Hematopoietic multipotent progenitor cell treated with erythropoietin and hydrocortisone succinate and interleukin-3 and kit ligand, for 15 days (in vitro differentiated cells): ENCODE results near the gene BARD1.
"Not testable (repeated sequence)": the region's sequence is repeated elsewhere in the genome, so short reads cannot be mapped to it uniquely, and the experiment has no call there.

ENCODE experiments used
- DNase-seq: peaks from one replicate; pipeline ENCODE4 v3.0.0-alpha.2; 2015; ENCODE audit warnings: low spot score

Gene BARD1

DNA sequence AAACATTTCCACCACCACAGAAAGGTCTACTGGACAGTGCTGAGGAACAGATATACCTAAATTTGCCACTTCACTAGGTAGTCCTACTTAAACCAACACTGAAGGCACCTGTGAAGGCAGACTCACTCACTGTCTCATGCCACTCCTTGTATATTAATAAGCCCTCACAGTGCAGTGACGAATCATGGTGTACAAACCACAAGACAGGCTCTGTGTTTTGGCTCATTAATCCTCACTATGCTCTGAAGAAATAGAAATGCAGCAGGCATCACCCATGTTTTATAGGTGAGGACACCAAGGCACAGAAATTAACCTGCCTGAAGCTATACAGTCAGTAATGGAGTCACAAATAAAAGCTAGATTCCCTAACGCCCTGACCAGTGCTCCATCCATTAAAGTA lies 44.3 kb downstream of the BARD1 start:
- DNase-seq: no peak

DNA sequence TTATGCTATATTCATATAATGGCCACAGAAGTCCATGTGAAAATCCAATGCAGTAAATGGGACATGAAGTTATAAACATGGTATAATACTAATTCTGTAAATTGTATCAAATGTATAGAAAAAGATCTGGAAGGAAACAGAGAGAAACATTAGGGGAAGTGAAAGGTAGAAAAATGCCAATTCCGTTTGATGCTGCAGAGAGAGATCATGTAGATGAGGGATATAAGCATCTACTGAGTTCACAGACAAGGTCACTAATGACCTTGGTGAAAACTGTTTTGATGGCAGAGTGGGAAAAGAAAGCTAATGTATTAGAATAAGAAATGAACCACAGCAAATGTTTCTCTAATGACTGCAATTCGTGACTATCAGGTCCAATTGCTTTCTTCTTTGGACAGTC lies 56.0 kb downstream of the BARD1 start:
- no peak for DNase-seq

DNA sequence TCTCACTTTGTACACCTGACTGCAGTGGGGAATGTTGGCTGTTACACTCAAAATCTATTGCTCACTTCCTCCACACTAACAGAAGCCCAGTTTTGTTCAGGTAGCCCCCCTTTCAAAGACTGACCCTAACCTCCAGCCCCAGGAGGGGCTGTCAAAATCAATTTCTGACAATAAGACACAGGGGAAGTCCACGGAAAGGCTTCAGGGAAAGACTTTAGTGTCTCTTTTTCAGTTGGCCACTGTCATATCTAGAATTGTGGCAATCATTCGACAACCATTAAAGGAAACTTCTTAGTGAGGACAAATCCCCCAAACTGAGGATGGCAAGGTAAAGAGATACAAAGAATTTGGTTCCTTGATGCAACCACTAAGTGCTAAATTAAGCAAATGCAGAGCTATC lies 59.0 kb downstream of the BARD1 start:
- no peak for DNase-seq

DNA sequence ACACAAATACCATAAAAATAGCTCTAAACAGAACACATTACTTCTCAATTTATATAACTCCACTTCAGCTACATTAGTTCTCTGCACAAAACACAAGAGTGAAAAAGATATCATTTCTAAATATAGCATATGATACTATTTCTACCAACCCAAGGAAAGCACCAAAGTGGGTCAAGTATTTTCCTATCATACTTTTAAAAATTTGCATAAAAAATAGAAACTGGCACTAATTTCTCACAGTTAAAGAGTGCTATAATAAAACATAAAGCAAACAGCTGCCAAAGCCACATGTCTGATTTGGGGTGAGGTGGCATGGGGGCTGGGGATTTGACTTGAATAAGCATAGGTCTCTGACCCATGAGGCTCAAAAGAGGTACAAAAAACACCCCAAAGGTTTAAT lies 61.5 kb downstream of the BARD1 start:
- DNase-seq: no peak

DNA sequence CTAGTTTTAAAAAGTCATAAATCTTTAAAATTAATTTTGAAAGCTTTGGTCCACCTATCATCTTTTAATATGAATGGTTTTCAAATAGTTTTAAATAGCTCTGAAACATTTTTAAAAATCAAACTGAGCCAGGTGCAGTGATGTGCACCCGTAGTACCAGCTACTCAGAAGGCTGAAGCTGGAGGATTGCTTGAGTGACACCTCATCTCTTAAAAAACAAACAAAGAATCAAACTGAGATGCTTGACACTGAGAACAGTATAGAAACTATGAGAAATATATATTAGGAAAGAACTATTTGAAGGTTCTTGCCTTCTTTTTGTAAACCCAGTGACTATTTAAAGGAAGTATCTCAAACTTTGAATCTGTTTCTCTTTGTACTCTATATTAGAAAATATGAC lies 67.4 kb downstream of the BARD1 start:
- no peak for DNase-seq

DNA sequence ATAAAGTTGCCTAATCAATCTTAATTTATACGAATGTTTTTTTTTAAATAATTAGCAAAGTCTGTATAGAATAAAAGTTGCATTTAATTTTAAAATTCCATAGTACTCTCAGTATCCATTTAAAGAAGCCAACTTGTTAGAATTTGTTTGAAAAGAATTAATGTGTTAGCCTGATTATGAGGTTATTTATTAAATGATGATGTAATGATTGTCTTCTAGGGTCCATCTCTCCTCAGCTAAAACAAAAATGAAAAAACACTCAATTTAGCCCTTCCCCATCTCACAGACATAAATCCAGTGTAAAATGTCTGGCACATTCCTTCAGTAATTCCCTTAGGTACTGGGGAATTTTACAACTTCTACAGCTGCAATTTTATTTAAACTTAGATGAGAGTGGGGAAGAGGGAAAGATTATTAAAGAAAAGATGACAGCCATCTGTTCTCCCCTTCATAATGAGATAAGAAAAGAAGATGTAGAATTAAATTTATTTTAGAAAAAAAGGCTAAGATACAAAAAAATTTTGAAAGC lies 68.6 kb downstream of the BARD1 start:
- no peak for DNase-seq

DNA sequence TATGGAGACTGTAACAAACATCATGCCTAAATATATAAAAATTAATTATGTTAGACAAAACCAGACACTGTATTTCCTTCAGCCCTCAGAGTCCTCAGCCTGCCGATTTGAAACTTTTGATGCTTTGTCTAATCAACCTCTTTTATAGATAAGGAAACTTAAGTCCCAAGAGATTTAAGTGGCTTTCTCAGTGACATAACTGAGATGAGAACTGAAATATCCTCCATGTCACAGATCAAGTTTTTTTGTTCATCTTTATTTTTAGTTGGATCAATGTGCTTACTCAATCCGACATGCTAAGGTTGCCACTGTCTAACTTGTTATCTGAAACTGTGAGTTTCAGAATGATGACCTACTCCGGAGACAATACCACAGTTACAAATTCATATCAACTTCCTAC lies 72.3 kb downstream of the BARD1 start:
- DNase-seq: no peak

DNA sequence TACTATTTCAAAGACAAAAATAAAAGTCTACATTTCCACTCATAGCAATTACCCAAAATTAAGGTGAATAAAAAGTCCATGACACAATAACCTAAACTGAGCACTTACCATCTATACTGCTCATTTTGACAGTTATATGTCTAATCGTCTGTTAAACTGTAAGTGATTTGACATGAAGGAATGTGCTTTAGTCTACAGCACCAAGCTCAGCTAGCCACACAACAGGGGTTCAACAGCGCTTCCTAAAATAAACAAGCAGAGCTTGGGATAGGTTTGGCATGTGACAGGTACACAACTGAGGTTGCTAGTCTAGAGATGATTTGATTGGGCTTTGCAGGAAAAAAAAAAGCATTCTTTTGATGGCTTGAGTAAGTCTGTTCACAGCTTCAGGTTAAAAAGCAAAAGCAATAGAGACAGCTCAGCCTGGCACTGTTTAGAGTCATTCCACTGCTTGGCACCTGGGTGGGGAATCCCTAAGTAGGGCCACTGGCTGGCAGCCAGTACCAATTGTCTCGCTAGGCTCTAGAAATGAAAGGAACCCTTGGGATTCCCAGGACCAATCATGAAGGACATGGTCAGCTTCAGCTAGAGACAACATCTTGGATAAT lies 78.6 kb downstream of the BARD1 start:
- no peak for DNase-seq

DNA sequence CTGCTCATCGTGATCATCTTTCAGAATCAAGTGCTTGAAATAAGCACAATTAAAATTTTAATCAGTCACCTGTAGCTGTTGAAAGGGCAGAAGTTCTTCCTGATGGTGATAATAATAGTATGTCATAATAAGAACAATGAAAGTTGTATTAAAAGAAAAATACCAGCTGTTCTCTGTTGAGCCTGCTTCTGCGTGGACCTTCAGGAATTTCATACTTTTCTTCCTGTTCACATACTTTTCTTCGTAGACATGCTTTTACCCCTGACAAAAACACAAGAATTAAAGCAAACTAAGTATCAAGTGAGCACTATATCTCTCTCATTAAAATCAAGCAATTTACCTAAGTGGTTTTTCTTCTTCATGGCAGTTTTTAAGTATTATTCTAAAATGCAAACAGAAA lies 79.2 kb downstream of the BARD1 start:
- DNase-seq: no peak

DNA sequence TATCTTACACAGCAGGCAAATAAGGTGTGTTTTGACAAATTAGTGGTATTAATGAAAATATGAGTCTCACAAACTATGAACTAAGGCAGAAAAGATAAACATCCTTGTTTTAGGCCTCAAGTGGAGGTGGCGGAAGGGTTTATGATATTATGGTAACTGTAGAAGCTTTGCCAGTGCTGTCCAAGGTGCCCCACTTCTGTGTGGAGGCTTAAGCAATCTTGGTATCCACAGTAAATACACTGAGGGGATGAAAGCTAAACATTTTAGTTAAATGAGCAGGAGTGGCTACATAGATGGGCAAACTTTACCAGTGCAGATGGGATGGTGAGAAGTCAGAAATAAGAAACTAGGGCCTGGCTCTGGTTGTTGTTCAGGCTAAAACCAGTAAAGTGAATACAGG lies 84.7 kb downstream of the BARD1 start:
- DNase-seq: no peak

DNA sequence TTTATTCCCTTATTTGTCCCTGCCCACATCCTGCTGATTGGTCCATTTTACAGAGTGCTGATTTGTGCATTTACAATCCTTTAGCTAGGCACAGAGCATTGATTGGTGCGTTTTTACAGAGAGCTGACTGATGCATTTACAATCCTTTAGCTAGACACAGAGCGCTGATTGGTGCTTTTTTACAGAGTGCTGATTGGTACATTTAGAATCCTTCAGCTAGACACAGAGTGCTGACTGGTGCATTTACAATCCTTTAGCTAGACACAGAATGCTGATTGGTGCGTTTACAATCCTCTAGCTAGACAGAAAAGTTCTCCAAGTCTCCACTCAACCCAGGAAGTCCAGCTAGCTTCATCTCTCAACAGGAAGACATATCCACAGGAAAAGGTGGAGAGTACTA lies 91.6 kb downstream of the BARD1 start:
- not testable (repeated sequence) for DNase-seq

DNA sequence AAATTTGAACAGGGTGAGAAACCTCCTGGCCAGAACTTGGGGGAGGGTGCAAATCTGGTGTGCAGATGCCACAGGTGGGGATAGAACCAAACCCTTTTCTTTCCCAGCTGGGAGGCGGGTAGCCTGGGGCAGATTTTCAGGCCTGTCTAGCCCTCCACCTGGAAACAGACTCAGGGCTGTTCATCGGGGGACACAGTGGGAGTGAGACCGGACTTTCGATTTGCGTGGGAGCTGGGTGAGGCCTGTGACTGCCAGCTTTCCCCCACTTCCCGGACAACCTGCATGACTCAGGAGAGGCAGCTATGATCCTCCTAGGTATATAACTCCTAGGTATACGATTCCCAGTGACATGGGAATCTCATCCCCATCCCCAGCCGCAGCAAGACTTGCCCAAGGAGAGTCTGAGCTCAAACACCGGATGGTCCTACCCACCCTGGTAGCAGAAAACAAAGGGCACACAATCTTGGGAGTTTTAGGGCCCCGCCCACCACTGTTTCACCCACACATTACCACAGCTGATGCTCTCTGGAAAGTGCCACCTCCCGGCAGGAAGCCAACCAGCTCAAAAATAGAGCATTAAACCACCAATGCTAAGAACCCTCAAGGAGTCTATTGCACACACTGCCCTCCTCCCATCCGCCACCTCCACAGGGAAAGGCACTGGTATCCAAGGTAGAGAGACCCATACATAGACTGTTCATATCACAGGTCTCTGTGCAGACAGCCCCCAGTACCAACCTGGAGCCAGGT lies 92.5 kb downstream of the BARD1 start:
- no peak for DNase-seq

DNA sequence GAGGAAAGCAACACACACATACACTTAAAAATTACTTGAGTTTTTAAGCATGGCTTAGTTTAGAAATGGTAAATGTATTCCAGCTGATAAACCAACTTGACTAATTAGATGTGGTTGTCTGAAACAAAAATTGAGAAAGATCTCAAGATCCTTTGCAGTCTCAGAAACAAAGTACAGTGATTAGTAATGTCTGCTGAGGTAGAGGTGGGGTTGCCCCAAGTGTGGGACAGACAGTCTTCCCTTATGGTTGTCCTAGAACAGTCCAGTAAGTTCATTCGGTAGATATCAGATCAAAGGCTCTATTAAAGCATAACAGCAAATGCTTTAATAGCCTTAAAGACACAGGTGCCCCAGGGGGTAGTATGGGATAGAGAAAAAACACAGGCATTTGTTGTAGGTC lies 94.5 kb downstream of the BARD1 start:
- DNase-seq: no peak

DNA sequence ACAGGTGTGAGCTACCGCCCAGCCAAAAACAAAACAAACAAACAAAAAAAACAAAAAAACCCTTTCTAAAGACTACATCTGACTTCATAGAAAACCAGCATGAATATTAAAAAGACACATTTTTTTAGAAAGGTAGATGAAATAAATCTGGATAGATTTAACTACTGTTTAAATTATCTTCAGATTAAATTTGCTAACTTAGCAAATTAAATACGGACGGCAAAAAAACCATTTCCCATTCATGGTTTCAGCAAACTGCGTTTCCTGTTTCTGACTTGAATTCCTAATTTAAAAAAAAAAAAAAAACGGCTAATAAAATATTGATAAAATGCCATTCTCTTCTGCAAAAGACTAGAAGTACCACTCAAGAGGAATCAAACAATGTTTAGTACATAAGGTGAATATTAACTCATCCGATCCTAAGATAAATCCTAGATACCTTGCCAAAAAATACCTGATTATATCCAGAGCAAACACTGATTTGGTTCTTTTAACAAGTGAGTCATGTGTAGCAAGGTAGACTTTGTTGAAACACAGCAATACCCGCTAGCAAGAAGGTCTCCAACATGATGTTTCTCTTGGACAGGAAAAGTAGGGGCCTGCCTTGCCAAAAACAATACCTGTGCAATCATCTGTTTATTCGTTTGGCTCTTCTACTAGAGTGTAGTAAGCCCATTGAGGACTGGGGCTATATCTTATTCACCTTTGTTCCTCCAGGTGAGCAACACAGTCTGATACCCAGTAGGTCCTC lies 96.2 kb downstream of the BARD1 start:
- DNase-seq: no peak

DNA sequence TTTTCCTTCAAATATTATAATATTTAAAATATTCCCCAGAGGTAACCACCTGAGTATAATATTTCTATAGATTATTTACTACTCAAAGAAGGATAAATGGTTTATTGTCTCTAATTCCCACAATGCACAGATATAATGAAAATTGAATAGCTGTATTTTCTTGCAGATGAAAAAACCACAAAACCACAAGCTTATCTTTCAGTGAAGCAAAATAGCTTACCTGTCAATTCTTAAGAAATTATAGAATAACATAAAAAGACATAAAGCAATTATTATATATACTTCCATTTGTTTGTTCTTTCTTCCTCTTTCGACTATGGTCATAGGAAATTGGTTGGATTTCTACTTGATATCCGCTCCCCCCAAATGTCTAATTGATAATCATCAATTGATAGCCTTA lies 98.8 kb downstream of the BARD1 start:
- no peak for DNase-seq

DNA sequence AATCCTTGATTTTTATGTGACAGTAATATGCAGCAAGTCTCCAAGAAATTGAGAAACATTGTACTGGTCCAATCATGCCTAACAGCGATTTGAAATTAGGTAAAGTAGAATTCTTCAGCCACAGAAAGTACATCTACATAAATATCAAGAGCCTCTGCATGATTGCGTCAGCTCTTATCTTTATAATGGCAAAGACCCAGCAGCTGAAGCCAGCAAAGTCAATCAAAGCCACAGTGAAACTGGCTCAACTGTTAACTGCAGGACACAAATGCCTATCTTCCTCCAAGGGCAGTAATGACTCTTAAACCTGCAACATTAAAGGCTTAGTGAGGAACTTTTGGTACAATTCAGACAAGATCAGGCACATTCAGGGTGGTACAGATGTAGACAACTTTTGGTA lies 102.5 kb downstream of the BARD1 start:
- DNase-seq: no peak

DNA sequence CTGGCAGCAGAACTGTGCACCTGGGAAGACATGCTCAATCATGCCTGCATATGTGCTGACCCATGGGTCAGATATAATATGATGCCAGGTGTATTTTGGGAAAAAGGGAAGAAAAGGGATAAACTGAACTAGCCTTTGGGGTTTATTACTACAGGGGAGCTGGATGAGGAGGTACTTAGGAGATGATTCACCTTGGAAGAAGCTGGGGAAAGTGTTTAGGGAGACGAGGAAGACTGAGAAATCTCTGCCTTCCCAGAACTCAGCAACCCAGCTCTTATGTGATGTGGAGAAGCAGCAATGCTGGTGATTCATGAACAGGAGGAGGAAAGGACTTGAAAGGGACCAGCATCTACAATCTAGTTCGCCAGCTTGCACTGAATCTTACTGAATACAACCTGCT lies 110.2 kb downstream of the BARD1 start:
- DNase-seq: no peak

DNA sequence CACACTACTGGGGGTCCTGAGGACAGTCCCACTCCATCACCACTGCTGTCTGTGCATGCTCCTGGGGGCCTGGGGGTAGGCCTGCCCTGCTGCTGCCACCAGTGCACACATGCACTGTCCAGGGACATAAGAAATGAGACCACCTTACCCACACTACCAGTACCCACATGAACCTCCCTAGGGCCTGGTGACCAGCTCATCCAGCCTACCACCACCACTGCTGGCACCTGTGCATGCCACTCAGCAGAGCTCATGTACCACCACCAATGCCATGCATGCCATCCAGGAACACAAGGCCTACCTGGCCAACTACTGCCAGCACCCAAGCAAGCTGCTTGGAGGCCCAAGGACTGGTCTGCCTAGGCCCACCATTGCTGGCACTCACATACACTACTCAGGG lies 112.8 kb downstream of the BARD1 start:
- DNase-seq: no peak

DNA sequence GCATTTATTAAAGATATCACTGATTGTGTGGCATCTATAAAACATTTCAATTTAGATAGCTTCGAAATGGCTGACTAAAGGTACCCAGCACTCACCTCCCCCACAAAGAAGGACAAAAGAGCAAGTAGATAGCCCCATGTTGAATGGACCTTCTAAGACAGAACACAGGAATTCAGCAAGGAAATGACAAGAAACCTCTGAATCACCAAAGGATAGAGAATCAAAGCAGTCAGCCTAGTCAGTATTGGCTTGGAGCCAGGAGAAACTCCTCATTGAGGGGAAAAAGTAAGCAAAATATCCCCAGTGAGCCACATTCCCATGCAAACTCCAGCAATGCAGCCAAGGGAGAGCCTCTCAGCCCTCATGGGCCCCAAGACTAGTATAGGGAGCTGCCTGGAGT lies 113.7 kb downstream of the BARD1 start:
- no peak for DNase-seq

DNA sequence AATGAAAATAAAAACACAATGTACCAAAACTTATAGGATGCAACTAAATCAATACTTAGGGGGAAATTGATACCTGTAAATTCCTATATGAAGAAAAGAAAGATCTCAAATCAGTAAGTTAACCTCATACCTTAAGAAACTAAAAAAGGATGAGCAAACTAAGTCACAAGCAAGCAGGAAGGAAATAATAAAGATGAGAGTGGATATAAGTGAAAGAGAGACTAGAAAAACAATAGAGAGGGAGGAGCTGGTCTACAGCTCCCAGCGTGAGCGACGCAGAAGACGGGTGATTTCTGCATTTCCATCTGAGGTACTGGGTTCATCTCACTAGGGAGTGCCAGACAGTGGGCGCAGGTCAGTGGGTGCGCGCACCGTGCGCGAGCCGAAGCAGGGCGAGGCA lies 125.9 kb downstream of the BARD1 start:
- DNase-seq: not testable (repeated sequence)

DNA sequence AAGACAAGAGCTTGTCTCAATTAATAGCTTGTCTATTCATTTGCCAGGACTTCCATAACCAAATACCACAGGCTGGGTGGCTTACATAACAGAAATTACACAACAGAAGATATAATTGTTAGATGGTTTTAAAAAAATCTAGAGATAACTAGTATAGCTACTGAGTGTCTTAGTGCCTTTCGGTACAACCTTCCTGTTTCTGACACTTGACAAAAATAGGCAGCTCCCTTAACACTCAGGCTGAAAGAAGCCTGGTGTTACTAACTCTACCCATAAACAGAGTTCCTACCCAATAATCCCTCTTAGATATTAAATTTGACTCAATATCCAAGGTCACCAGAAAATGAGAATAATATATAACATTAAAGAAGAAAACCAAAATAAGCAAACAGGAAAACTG lies 129.7 kb downstream of the BARD1 start:
- no peak for DNase-seq

DNA sequence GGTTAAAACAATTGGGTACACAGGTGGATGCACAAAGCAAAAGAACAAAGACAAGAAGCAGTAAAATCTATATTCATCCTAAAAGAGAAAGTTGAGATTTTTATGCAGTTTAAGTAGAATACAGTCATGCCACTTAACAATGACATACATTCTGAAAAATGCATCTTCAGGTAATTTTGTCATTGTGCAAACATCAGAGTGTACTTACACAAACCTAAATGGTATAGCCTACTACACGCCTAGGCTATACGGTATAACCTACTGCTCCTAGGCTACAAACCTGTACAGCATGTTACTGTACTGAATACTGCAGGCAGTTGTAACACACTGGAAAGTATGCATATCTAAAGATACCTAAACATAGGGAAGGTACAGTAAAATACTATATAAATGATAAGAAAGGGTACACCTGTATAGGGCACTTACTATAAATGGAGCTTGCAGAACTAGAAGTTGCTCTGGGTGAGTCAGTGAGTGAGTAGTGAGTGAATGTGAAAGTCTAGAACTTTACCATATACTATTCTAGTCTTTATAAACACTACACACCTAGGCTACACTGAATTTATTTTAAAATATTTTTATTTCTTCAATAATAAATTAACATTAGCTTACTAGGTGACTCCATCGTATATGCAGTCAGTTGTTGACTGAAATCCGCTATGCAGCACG lies 132.9 kb downstream of the BARD1 start:
- DNase-seq: no peak
